ENCODE results near the gene LMO1. TPM values are rescaled to one million over a fixed set of nuclear protein-coding genes. Genes with fewer than 3 reads are reported as not detected.

LMO1 gene
- total and polyA plus RNA-seq, 4 donors, result not detected

- H3K4me3 ChIP-seq (ENCODE audit: low read depth in 1 of 3, low read length in 3 of 3), result no peak overlapping the region
- WGBS, result 62% methylated on average over 4 of the region's 4 CpGs
- H3K9me3 ChIP-seq (ENCODE audit: control insufficient read depth in 4 of 4, low read length in 3 of 4), result no peaks in the 10 kb centered on the region
- peaks cover 0 to 3% (median 0%) of the 10 kb centered on the region in 4 donors for H3K4me1 ChIP-seq (ENCODE audit: control insufficient read depth in 4 of 4, insufficient read depth in 4 of 4, low read length in 3 of 4)
- H3K27ac ChIP-seq (ENCODE audit: low read depth in 1 of 2, low read length in 2 of 2), result no peak overlapping the region
- TF ChIP-seq FOXA2 (IDR thresholded peaks at IDR 0.05), result no peak
- TF ChIP-seq ZBTB33 (IDR thresholded peaks at IDR 0.05), result no peak
- TF ChIP-seq, protein P1, sequence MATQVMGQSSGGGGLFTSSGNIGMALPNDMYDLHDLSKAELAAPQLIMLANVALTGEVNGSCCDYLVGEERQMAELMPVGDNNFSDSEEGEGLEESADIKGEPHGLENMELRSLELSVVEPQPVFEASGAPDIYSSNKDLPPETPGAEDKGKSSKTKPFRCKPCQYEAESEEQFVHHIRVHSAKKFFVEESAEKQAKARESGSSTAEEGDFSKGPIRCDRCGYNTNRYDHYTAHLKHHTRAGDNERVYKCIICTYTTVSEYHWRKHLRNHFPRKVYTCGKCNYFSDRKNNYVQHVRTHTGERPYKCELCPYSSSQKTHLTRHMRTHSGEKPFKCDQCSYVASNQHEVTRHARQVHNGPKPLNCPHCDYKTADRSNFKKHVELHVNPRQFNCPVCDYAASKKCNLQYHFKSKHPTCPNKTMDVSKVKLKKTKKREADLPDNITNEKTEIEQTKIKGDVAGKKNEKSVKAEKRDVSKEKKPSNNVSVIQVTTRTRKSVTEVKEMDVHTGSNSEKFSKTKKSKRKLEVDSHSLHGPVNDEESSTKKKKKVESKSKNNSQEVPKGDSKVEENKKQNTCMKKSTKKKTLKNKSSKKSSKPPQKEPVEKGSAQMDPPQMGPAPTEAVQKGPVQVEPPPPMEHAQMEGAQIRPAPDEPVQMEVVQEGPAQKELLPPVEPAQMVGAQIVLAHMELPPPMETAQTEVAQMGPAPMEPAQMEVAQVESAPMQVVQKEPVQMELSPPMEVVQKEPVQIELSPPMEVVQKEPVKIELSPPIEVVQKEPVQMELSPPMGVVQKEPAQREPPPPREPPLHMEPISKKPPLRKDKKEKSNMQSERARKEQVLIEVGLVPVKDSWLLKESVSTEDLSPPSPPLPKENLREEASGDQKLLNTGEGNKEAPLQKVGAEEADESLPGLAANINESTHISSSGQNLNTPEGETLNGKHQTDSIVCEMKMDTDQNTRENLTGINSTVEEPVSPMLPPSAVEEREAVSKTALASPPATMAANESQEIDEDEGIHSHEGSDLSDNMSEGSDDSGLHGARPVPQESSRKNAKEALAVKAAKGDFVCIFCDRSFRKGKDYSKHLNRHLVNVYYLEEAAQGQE (IDR thresholded peaks at IDR 0.05), result no peak
- no peak for TF ChIP-seq TAF1 (conservative IDR thresholded peaks at IDR 0.05)
- TF ChIP-seq, protein P2, sequence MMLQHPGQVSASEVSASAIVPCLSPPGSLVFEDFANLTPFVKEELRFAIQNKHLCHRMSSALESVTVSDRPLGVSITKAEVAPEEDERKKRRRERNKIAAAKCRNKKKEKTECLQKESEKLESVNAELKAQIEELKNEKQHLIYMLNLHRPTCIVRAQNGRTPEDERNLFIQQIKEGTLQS (IDR thresholded peaks at IDR 0.05), result no peak
- no peak for TF ChIP-seq GABPA (IDR thresholded peaks at IDR 0.05 in 1 of 2, conservative IDR thresholded peaks at IDR 0.05 in 1 of 2)
- TF ChIP-seq YY1 (IDR thresholded peaks at IDR 0.05), result no peak
- TF ChIP-seq HNF4G (IDR thresholded peaks at IDR 0.05), result no peak
- no peak for TF ChIP-seq EGR1 (IDR thresholded peaks at IDR 0.05; ENCODE audit: low read depth in 2 of 2)
- TF ChIP-seq JUND (IDR thresholded peaks at IDR 0.05), result no peak
- TF ChIP-seq RXRA (IDR thresholded peaks at IDR 0.05), result no peak
- no peak for TF ChIP-seq FOXA1 (IDR thresholded peaks at IDR 0.05)
- no peak for TF ChIP-seq NR2F2 (IDR thresholded peaks at IDR 0.05)
- H3K9ac ChIP-seq (ENCODE audit: low read depth in 1 of 2, low read length in 2 of 2), result no peak overlapping the region
- no peaks in the 10 kb centered on the region for H3K36me3 ChIP-seq (ENCODE audit: control insufficient read depth in 4 of 4, insufficient read depth in 3 of 4, low read depth in 1 of 4, low read length in 3 of 4)
- no peaks in the 10 kb centered on the region for H3K27me3 ChIP-seq (ENCODE audit: control insufficient read depth in 4 of 4, insufficient read depth in 4 of 4, low read length in 3 of 4)
- DNase-seq (ENCODE audit: low spot score), result no peak
Observed at GRCh38 chr11:8201644-8202365, 61.9 kb downstream of the LMO1 start.

GRCh38 chr11:8199676-8200075, 64.0 kb downstream of the LMO1 start:
- no peak overlapping the region for H3K9ac ChIP-seq (ENCODE audit: low read depth in 1 of 2, low read length in 2 of 2)
- no peak overlapping the region for H3K4me3 ChIP-seq (ENCODE audit: low read depth in 1 of 3, low read length in 3 of 3)
- TF ChIP-seq HNF4G (IDR thresholded peaks at IDR 0.05) (no peak), NR2F2 (IDR thresholded peaks at IDR 0.05) (no peak), YY1 (IDR thresholded peaks at IDR 0.05) (no peak), SP1 (IDR thresholded peaks at IDR 0.05) (no peak), FOXA1 (IDR thresholded peaks at IDR 0.05) (no peak), EGR1 (IDR thresholded peaks at IDR 0.05; ENCODE audit: low read depth in 2 of 2) (no peak), GABPA (IDR thresholded peaks at IDR 0.05 in 1 of 2, conservative IDR thresholded peaks at IDR 0.05 in 1 of 2) (no peak), FOXA2 (IDR thresholded peaks at IDR 0.05) (no peak), JUND (IDR thresholded peaks at IDR 0.05) (no peak), HNF4A (conservative IDR thresholded peaks at IDR 0.05) (no peak), CTCF (IDR thresholded peaks at IDR 0.05; ENCODE audit: low read depth, low read length, missing input control) (no peak), RXRA (IDR thresholded peaks at IDR 0.05) (no peak), TAF1 (conservative IDR thresholded peaks at IDR 0.05) (no peak), RAD21 (IDR thresholded peaks at IDR 0.05) (no peak)
- TF ChIP-seq, protein P2 (IDR thresholded peaks at IDR 0.05), result no peak
- TF ChIP-seq, protein P3, sequence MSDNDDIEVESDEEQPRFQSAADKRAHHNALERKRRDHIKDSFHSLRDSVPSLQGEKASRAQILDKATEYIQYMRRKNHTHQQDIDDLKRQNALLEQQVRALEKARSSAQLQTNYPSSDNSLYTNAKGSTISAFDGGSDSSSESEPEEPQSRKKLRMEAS (IDR thresholded peaks at IDR 0.05), result no peak
- TF ChIP-seq, protein P1 (IDR thresholded peaks at IDR 0.05), result no peak
- DNase-seq (ENCODE audit: low spot score), result no peak
- H3K4me1 ChIP-seq (ENCODE audit: control insufficient read depth in 4 of 4, insufficient read depth in 4 of 4, low read length in 3 of 4), result peaks cover 0 to 4% (median 0%) of the 10 kb centered on the region in 4 donors
- H3K27ac ChIP-seq (ENCODE audit: low read depth in 1 of 2, low read length in 2 of 2), result no peak overlapping the region
- H3K9me3 ChIP-seq (ENCODE audit: control insufficient read depth in 4 of 4, low read length in 3 of 4), result no peaks in the 10 kb centered on the region
- H3K36me3 ChIP-seq (ENCODE audit: control insufficient read depth in 4 of 4, insufficient read depth in 3 of 4, low read depth in 1 of 4, low read length in 3 of 4), result no peaks in the 10 kb centered on the region
- WGBS, result 76% methylated on average over 2 of the region's 2 CpGs
- no peaks in the 10 kb centered on the region for H3K27me3 ChIP-seq (ENCODE audit: control insufficient read depth in 4 of 4, insufficient read depth in 4 of 4, low read length in 3 of 4)
